HEK293 (cell line): Measurements from ENCODE around the gene PRKACB.

ENCODE experiments used
- HIC1 ChIP-seq: fragments of 450-650 bp; formaldehyde crosslinking; IDR thresholded peaks from 2 replicates; pipeline ENCODE4 v1.5.1; 2016; ENCODE audit warnings: missing biosample characterization, missing genetic modification characterization
- HOXD13 ChIP-seq: sonication (generic); formaldehyde crosslinking; IDR thresholded peaks from 2 replicates; pipeline ENCODE4 v1.8.0; 2022; ENCODE audit warnings: missing genetic modification reagents, borderline replicate concordance
- KLF10 ChIP-seq: fragments of 450-650 bp; IDR thresholded peaks from 2 replicates; pipeline ENCODE4 v1.5.1; 2018; ENCODE audit warnings: missing biosample characterization, mild to moderate bottlenecking, missing genetic modification characterization
- KLF8 ChIP-seq: fragments of 450-650 bp; formaldehyde crosslinking; IDR thresholded peaks from 2 replicates; pipeline ENCODE4 v1.5.1; 2016; ENCODE audit warnings: missing biosample characterization, missing genetic modification characterization
- RBAK ChIP-seq: fragments of 450-650 bp; formaldehyde crosslinking; IDR thresholded peaks from 2 replicates; pipeline ENCODE4 v1.5.1; 2016; ENCODE audit warnings: missing biosample characterization, missing genetic modification characterization
- SP7 ChIP-seq: fragments of 450-650 bp; formaldehyde crosslinking; IDR thresholded peaks from 2 replicates; pipeline ENCODE4 v1.5.1; 2016; ENCODE audit warnings: missing biosample characterization, missing genetic modification characterization
- ZBTB20 ChIP-seq: fragments of 450-650 bp; formaldehyde crosslinking; IDR thresholded peaks from 2 replicates; pipeline ENCODE4 v1.5.1; 2016; ENCODE audit warnings: missing biosample characterization, missing genetic modification characterization
- ZFP69B ChIP-seq: fragments of 450-650 bp; formaldehyde crosslinking; IDR thresholded peaks from 2 replicates; pipeline ENCODE4 v1.5.1; 2016; ENCODE audit warnings: missing biosample characterization, missing genetic modification characterization
- ZNF133 ChIP-seq: fragments of 450-650 bp; formaldehyde crosslinking; IDR thresholded peaks from 2 replicates; pipeline ENCODE4 v1.5.1; 2016; ENCODE audit warnings: missing biosample characterization, missing genetic modification characterization
- ZNF24 ChIP-seq: fragments of 450-650 bp; formaldehyde crosslinking; IDR thresholded peaks from 2 replicates; pipeline ENCODE4 v1.5.1; 2016; ENCODE audit warnings: missing biosample characterization, missing genetic modification characterization
- ZNF350 ChIP-seq: fragments of 450-650 bp; formaldehyde crosslinking; IDR thresholded peaks from 2 replicates; pipeline ENCODE4 v1.5.0; 2017; ENCODE audit warnings: missing biosample characterization, mild to moderate bottlenecking, missing genetic modification characterization
- ZNF548 ChIP-seq: fragments of 450-650 bp; formaldehyde crosslinking; IDR thresholded peaks from 2 replicates; pipeline ENCODE4 v1.5.1; 2016; ENCODE audit warnings: missing biosample characterization, missing genetic modification characterization
- ZNF561 ChIP-seq: fragments of 450-650 bp; IDR thresholded peaks from 2 replicates; pipeline ENCODE4 v1.5.1; 2018; ENCODE audit warnings: missing biosample characterization, missing genetic modification characterization, borderline replicate concordance
- ZNF571 ChIP-seq: fragments of 450-650 bp; formaldehyde crosslinking; IDR thresholded peaks from 2 replicates; pipeline ENCODE4 v1.5.0; 2017; ENCODE audit warnings: missing biosample characterization, missing genetic modification characterization
- ZNF654 ChIP-seq: fragments of 450-650 bp; formaldehyde crosslinking; IDR thresholded peaks from 2 replicates; pipeline ENCODE4 v1.5.1; 2016; ENCODE audit warnings: low read depth, missing biosample characterization, missing genetic modification characterization
- ZNF660 ChIP-seq: fragments of 450-650 bp; IDR thresholded peaks from 2 replicates; pipeline ENCODE4 v1.5.1; 2018; ENCODE audit warnings: missing biosample characterization, mild to moderate bottlenecking, missing genetic modification characterization
- ZNF791 ChIP-seq: fragments of 450-650 bp; formaldehyde crosslinking; IDR thresholded peaks from 2 replicates; pipeline ENCODE4 v1.5.1; 2016; ENCODE audit warnings: missing biosample characterization, missing genetic modification characterization
- TF ChIP-seq, protein P1 (sequence below): fragments of 450-650 bp; formaldehyde crosslinking; IDR thresholded peaks from 2 replicates; pipeline ENCODE4 v1.5.1; 2016; ENCODE audit warnings: missing biosample characterization, missing genetic modification characterization
- TF ChIP-seq, protein P2 (sequence below): fragments of 450-650 bp; formaldehyde crosslinking; IDR thresholded peaks from 2 replicates; pipeline ENCODE4 v1.5.1; 2017; ENCODE audit warnings: missing biosample characterization, missing genetic modification characterization
- TF ChIP-seq, protein P3 (sequence below): fragments of 450-650 bp; formaldehyde crosslinking; IDR thresholded peaks from 2 replicates; pipeline ENCODE4 v1.5.1; 2016; ENCODE audit warnings: missing biosample characterization, missing genetic modification characterization
- TF ChIP-seq, protein P4 (sequence below): fragments of 450-650 bp; formaldehyde crosslinking; IDR thresholded peaks from 2 replicates; pipeline ENCODE4 v1.5.1; 2016; ENCODE audit warnings: missing biosample characterization, missing genetic modification characterization, borderline replicate concordance
- TF ChIP-seq, protein P5 (sequence below): fragments of 450-650 bp; formaldehyde crosslinking; IDR thresholded peaks from 2 replicates; pipeline ENCODE4 v1.5.1; 2016; ENCODE audit warnings: missing biosample characterization, missing genetic modification characterization, borderline replicate concordance

Gene PRKACB

GRCh38 chr1:84103197-84103992, 40.7 kb upstream of the PRKACB start (continued):
- TF ChIP-seq, protein P1, sequence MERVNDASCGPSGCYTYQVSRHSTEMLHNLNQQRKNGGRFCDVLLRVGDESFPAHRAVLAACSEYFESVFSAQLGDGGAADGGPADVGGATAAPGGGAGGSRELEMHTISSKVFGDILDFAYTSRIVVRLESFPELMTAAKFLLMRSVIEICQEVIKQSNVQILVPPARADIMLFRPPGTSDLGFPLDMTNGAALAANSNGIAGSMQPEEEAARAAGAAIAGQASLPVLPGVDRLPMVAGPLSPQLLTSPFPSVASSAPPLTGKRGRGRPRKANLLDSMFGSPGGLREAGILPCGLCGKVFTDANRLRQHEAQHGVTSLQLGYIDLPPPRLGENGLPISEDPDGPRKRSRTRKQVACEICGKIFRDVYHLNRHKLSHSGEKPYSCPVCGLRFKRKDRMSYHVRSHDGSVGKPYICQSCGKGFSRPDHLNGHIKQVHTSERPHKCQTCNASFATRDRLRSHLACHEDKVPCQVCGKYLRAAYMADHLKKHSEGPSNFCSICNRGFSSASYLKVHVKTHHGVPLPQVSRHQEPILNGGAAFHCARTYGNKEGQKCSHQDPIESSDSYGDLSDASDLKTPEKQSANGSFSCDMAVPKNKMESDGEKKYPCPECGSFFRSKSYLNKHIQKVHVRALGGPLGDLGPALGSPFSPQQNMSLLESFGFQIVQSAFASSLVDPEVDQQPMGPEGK (tag by site-specific recombination) = peak; percentile 38; the same call in 1 of the 2 replicates
- TF ChIP-seq ZBTB20 (tag by site-specific recombination) (no peak), ZNF791 (tag by site-specific recombination) (no peak), ZNF24 (tag by site-specific recombination) (peak; percentile 57; the same call in 1 of the 2 replicates), ZNF548 (tag by site-specific recombination) (no peak), HOXD13 (CRISPR knock-in tag) (no peak), ZNF654 (tag by site-specific recombination) (no peak), ZNF133 (tag by site-specific recombination) (no peak), ZNF350 (tag by site-specific recombination) (no peak), HIC1 (tag by site-specific recombination) (peak; percentile 48; the same call in 1 of the 2 replicates), ZNF561 (tag by site-specific recombination) (no peak), ZNF660 (peak; percentile 75), ZNF571 (no peak), KLF8 (tag by site-specific recombination) (no peak), RBAK (no peak), KLF10 (tag by site-specific recombination) (no peak), SP7 (tag by site-specific recombination) (peak; percentile 61; the same call in 1 of the 2 replicates), ZFP69B (tag by site-specific recombination) (no peak)
- TF ChIP-seq, protein P2, sequence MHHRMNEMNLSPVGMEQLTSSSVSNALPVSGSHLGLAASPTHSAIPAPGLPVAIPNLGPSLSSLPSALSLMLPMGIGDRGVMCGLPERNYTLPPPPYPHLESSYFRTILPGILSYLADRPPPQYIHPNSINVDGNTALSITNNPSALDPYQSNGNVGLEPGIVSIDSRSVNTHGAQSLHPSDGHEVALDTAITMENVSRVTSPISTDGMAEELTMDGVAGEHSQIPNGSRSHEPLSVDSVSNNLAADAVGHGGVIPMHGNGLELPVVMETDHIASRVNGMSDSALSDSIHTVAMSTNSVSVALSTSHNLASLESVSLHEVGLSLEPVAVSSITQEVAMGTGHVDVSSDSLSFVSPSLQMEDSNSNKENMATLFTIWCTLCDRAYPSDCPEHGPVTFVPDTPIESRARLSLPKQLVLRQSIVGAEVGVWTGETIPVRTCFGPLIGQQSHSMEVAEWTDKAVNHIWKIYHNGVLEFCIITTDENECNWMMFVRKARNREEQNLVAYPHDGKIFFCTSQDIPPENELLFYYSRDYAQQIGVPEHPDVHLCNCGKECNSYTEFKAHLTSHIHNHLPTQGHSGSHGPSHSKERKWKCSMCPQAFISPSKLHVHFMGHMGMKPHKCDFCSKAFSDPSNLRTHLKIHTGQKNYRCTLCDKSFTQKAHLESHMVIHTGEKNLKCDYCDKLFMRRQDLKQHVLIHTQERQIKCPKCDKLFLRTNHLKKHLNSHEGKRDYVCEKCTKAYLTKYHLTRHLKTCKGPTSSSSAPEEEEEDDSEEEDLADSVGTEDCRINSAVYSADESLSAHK (tag by site-specific recombination) = no peak
- TF ChIP-seq, protein P3, sequence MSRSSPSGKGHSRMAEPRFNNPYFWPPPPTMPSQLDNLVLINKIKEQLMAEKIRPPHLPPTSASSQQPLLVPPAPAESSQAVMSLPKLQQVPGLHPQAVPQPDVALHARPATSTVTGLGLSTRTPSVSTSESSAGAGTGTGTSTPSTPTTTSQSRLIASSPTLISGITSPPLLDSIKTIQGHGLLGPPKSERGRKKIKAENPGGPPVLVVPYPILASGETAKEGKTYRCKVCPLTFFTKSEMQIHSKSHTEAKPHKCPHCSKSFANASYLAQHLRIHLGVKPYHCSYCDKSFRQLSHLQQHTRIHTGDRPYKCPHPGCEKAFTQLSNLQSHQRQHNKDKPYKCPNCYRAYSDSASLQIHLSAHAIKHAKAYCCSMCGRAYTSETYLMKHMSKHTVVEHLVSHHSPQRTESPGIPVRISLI (tag by site-specific recombination) = no peak
- TF ChIP-seq, protein P4, sequence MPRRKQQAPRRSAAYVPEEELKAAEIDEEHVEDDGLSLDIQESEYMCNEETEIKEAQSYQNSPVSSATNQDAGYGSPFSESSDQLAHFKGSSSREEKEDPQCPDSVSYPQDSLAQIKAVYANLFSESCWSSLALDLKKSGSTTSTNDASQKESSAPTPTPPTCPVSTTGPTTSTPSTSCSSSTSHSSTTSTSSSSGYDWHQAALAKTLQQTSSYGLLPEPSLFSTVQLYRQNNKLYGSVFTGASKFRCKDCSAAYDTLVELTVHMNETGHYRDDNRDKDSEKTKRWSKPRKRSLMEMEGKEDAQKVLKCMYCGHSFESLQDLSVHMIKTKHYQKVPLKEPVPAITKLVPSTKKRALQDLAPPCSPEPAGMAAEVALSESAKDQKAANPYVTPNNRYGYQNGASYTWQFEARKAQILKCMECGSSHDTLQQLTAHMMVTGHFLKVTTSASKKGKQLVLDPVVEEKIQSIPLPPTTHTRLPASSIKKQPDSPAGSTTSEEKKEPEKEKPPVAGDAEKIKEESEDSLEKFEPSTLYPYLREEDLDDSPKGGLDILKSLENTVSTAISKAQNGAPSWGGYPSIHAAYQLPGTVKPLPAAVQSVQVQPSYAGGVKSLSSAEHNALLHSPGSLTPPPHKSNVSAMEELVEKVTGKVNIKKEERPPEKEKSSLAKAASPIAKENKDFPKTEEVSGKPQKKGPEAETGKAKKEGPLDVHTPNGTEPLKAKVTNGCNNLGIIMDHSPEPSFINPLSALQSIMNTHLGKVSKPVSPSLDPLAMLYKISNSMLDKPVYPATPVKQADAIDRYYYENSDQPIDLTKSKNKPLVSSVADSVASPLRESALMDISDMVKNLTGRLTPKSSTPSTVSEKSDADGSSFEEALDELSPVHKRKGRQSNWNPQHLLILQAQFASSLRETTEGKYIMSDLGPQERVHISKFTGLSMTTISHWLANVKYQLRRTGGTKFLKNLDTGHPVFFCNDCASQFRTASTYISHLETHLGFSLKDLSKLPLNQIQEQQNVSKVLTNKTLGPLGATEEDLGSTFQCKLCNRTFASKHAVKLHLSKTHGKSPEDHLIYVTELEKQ (tag by site-specific recombination) = no peak
- TF ChIP-seq, protein P5, sequence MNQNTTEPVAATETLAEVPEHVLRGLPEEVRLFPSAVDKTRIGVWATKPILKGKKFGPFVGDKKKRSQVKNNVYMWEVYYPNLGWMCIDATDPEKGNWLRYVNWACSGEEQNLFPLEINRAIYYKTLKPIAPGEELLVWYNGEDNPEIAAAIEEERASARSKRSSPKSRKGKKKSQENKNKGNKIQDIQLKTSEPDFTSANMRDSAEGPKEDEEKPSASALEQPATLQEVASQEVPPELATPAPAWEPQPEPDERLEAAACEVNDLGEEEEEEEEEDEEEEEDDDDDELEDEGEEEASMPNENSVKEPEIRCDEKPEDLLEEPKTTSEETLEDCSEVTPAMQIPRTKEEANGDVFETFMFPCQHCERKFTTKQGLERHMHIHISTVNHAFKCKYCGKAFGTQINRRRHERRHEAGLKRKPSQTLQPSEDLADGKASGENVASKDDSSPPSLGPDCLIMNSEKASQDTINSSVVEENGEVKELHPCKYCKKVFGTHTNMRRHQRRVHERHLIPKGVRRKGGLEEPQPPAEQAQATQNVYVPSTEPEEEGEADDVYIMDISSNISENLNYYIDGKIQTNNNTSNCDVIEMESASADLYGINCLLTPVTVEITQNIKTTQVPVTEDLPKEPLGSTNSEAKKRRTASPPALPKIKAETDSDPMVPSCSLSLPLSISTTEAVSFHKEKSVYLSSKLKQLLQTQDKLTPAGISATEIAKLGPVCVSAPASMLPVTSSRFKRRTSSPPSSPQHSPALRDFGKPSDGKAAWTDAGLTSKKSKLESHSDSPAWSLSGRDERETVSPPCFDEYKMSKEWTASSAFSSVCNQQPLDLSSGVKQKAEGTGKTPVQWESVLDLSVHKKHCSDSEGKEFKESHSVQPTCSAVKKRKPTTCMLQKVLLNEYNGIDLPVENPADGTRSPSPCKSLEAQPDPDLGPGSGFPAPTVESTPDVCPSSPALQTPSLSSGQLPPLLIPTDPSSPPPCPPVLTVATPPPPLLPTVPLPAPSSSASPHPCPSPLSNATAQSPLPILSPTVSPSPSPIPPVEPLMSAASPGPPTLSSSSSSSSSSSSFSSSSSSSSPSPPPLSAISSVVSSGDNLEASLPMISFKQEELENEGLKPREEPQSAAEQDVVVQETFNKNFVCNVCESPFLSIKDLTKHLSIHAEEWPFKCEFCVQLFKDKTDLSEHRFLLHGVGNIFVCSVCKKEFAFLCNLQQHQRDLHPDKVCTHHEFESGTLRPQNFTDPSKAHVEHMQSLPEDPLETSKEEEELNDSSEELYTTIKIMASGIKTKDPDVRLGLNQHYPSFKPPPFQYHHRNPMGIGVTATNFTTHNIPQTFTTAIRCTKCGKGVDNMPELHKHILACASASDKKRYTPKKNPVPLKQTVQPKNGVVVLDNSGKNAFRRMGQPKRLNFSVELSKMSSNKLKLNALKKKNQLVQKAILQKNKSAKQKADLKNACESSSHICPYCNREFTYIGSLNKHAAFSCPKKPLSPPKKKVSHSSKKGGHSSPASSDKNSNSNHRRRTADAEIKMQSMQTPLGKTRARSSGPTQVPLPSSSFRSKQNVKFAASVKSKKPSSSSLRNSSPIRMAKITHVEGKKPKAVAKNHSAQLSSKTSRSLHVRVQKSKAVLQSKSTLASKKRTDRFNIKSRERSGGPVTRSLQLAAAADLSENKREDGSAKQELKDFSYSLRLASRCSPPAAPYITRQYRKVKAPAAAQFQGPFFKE (tag by site-specific recombination) = no peak
